Measurements from ENCODE around the gene TEX22. TPM values are rescaled to one million over a fixed set of nuclear protein-coding genes. Genes with fewer than 3 reads are reported as not detected.

Gene TEX22
- total and polyA plus RNA-seq, 2 experiments from 2014 or later = 0.21 TPM

DNA sequence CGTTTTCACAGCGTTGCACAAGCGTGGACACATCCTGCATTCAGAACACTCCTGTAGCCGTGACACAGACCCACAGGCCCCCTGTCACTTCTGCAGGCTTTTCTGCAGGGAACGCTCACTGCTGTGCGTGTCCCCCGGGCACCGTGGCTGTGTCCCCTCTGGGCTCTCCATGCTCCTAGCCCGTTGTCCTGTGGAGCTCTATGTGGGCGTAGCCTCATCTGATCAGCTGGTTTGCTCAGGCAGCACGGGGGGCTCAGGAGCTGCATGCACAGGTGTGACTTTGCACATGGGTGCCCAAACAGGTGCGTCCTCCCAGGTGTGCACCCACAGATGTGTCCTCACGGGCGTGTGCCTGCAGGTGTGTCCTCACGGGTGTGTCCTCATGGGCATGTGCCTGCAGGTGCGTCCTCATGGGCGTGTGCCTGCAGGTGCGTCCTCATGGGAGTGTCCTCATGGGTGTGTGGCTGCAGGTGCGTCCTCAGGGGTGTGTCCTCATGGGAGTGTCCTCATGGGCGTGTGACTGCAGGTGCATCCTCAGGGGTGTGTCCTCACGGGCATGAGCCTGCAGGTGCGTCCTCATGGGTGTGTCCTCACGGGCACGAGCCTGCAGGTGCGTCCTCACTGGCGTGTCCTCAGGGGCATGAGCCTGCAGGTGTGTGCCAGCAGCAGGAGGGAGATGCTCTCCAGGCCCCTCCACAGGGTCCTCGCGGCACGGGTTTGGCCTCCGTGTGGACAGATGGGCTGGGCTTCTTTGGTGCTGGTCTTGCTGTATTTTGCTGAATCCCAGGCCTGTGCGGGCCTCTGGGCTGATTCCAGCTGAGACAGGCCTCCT lies 38.8 kb downstream of the TEX22 start:
- Histone ChIP-seq H3K9me2 (ENCODE audit: insufficient read depth) (no peaks in the 10 kb centered on the region), H3K4me1 (ENCODE audit: insufficient read depth) (0 out of 2 replicates have a peak, but pooled peaks cover 3% of the 10 kb centered on the region), H3K79me2 (replicated peaks; ENCODE audit: insufficient read depth) (peaks cover 61% of the 10 kb centered on the region), H4K20me1 (replicated peaks; ENCODE audit: insufficient read depth) (peaks cover 44% of the 10 kb centered on the region), H2AFZ (no peak overlapping the region), H3F3A (replicated peaks; ENCODE audit: low read depth) (0 out of 2 replicates have a peak, but pooled peaks cover 2% of the 10 kb centered on the region), H3K36me3 (ENCODE audit: insufficient read depth) (no peaks in the 10 kb centered on the region), H3K27ac (ENCODE audit: low read depth) (no peak overlapping the region), H3K4me2 (no peak overlapping the region), H3K27me3 (ENCODE audit: insufficient read depth) (no peaks in the 10 kb centered on the region), H3K4me3 (no peak overlapping the region)
- ATAC-seq (no peak), DNase-seq (ENCODE audit: low spot score) (no peak)
- H3K27ac Mint-ChIP-seq = no peak overlapping the region; the same call in 1 of the 2 replicates
- no peaks in the 10 kb centered on the region for H3K9me3 Mint-ChIP-seq
- H3K4me3 Mint-ChIP-seq = no peak overlapping the region
- H3K27me3 Mint-ChIP-seq (ENCODE audit: insufficient read depth, low read depth, poor library complexity) = no peaks in the 10 kb centered on the region
- TF ChIP-seq ZNF114 (CRISPR knock-in tag; IDR thresholded peaks at IDR 0.05) (no peak), EZH2phosphoT487 (IDR thresholded peaks at IDR 0.05; ENCODE audit: unreplicated experiment) (no peak), JUNB (IDR thresholded peaks at IDR 0.05; ENCODE audit: unreplicated experiment) (no peak), POLR2AphosphoS5 (IDR thresholded peaks at IDR 0.05; ENCODE audit: low read depth) (no peak), STAT1 (IDR thresholded peaks at IDR 0.05; ENCODE audit: unreplicated experiment) (no peak), NANOG (IDR thresholded peaks at IDR 0.05; ENCODE audit: borderline replicate concordance) (no peak), CREB1 (CRISPR knock-in tag; IDR thresholded peaks at IDR 0.05; ENCODE audit: low read depth) (no peak), EZH2 (IDR thresholded peaks at IDR 0.05; ENCODE audit: low read depth, unreplicated experiment) (no peak)
- TF ChIP-seq, protein P1, sequence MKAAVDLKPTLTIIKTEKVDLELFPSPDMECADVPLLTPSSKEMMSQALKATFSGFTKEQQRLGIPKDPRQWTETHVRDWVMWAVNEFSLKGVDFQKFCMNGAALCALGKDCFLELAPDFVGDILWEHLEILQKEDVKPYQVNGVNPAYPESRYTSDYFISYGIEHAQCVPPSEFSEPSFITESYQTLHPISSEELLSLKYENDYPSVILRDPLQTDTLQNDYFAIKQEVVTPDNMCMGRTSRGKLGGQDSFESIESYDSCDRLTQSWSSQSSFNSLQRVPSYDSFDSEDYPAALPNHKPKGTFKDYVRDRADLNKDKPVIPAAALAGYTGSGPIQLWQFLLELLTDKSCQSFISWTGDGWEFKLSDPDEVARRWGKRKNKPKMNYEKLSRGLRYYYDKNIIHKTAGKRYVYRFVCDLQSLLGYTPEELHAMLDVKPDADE (IDR thresholded peaks at IDR 0.05) = no peak
- TF ChIP-seq, protein P2, sequence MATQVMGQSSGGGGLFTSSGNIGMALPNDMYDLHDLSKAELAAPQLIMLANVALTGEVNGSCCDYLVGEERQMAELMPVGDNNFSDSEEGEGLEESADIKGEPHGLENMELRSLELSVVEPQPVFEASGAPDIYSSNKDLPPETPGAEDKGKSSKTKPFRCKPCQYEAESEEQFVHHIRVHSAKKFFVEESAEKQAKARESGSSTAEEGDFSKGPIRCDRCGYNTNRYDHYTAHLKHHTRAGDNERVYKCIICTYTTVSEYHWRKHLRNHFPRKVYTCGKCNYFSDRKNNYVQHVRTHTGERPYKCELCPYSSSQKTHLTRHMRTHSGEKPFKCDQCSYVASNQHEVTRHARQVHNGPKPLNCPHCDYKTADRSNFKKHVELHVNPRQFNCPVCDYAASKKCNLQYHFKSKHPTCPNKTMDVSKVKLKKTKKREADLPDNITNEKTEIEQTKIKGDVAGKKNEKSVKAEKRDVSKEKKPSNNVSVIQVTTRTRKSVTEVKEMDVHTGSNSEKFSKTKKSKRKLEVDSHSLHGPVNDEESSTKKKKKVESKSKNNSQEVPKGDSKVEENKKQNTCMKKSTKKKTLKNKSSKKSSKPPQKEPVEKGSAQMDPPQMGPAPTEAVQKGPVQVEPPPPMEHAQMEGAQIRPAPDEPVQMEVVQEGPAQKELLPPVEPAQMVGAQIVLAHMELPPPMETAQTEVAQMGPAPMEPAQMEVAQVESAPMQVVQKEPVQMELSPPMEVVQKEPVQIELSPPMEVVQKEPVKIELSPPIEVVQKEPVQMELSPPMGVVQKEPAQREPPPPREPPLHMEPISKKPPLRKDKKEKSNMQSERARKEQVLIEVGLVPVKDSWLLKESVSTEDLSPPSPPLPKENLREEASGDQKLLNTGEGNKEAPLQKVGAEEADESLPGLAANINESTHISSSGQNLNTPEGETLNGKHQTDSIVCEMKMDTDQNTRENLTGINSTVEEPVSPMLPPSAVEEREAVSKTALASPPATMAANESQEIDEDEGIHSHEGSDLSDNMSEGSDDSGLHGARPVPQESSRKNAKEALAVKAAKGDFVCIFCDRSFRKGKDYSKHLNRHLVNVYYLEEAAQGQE (IDR thresholded peaks at IDR 0.05; ENCODE audit: unreplicated experiment) = no peak
- peaks cover 10% of the 10 kb centered on the region for H3K36me3 Mint-ChIP-seq (ENCODE audit: low read depth)
- H3K4me1 Mint-ChIP-seq = peaks cover 17% of the 10 kb centered on the region
